HG02588 (cell line): ENCODE results near the gene PTPRU.
"Not testable (repeated sequence)": the region's sequence is repeated elsewhere in the genome, so short reads cannot be mapped to it uniquely, and the experiment has no call there.

ENCODE experiments used
- ATAC-seq: cut with Tn5 transposase; IDR thresholded peaks from one replicate; pipeline ENCODE4 v1.9.1; 2021; ENCODE audit warnings: mild to moderate bottlenecking, moderate library complexity; ENCODE audit not compliant: unreplicated experiment

Gene PTPRU

GRCh38 chr1:29314685-29315084, 78.4 kb downstream of the PTPRU start:
- ATAC-seq: not testable (repeated sequence)

GRCh38 chr1:29315262-29315661, 78.9 kb downstream of the PTPRU start:
- ATAC-seq: no peak

- no peak for ATAC-seq
Measured at GRCh38 chr1:29315876-29316275, 79.6 kb downstream of the PTPRU start.

- no peak for ATAC-seq
Measured at GRCh38 chr1:29317063-29317915, 81.0 kb downstream of the PTPRU start.

- ATAC-seq: no peak
Measured at GRCh38 chr1:29317916-29318530, 81.7 kb downstream of the PTPRU start.

- no peak for ATAC-seq
Measured at GRCh38 chr1:29318724-29319123, 82.4 kb downstream of the PTPRU start.

GRCh38 chr1:29319300-29320110, 83.2 kb downstream of the PTPRU start:
- no peak for ATAC-seq

- ATAC-seq: no peak
Measured at GRCh38 chr1:29320156-29320940, 84.0 kb downstream of the PTPRU start.

- ATAC-seq: no peak
Measured at GRCh38 chr1:29321176-29321575, 84.9 kb downstream of the PTPRU start.

- ATAC-seq: no peak
Measured at GRCh38 chr1:29322147-29322694, 85.9 kb downstream of the PTPRU start.

- no peak for ATAC-seq
Measured at GRCh38 chr1:29322861-29323585, 86.7 kb downstream of the PTPRU start.

GRCh38 chr1:29323636-29324035, 87.3 kb downstream of the PTPRU start:
- ATAC-seq: no peak

- no peak for ATAC-seq
Measured at GRCh38 chr1:29324202-29324601, 87.9 kb downstream of the PTPRU start.

GRCh38 chr1:29324771-29325351, 88.5 kb downstream of the PTPRU start:
- ATAC-seq: no peak

GRCh38 chr1:29325675-29326074, 89.4 kb downstream of the PTPRU start:
- ATAC-seq: no peak

GRCh38 chr1:29326123-29326522, 89.8 kb downstream of the PTPRU start:
- no peak for ATAC-seq

- no peak for ATAC-seq
Measured at GRCh38 chr1:29327223-29327935, 91.1 kb downstream of the PTPRU start.

GRCh38 chr1:29329022-29329775, 92.9 kb downstream of the PTPRU start:
- no peak for ATAC-seq
